Measurements from ENCODE around the gene XYLT2.

DNA sequence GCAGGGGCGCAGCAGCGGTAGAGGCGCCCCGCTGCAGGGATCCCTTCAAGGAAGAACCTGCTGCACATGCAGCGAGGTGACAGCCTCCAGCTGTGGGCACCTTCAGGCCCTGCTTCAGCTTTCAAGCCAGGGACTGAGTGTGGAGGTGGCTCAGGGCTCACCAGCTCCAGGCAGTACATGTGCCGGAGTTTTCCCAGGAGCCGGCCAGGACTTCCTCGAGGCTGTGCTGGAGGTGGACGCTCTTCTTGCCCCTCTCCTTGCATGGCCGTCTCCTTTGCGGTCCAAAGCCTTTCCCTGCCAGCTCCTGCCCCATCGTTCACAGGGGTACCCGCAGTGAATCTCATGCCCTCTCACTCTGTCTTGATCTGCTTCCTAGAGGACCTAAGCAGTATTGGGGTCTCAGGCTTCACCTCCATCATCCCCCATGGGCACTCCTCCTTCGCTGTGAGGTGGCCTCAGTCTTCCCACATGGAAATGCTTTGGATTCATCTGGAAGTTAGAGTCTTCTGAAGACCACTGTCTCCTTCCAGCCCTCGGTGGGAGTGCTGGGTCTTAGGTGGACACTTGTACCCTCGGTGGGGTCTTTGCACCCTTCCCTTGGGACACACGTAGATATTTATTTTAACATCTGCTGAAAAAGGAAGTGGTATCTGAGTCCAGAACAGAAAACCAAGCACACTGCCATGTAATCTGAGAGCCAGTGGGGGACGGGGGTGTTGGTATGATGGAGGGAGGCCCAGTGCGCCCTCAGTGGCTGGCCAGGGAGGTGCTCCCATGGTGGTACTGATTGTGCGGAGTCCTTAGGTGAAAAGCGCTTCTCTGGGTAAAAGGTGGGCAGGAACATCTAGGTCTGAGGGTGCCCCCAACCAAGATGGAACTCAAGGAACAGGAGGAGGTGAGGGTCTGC is 7.0 kb downstream of the XYLT2 start:
- TF ChIP-seq POLR2AphosphoS5 (IDR thresholded peaks at IDR 0.05; ENCODE audit: low read depth, low read length) (no peak), POLR2A (IDR thresholded peaks at IDR 0.05; ENCODE audit: low read depth, low read length) (0 out of 2 replicates have a peak, but pooled peaks have one; percentile 23), TAF1 (IDR thresholded peaks at IDR 0.05; ENCODE audit: low read depth, low read length) (no peak)

Measured in GM12891 (cell line).